Adipose tissue (tissue), 3 donors: ENCODE data around the gene SMC2. TPM values are rescaled to one million over a fixed set of nuclear protein-coding genes. Genes with fewer than 3 reads are reported as not detected.

Experiments
- H3K27ac ChIP-seq: one replicate; pipeline ENCODE4 v1.5.1; 2013; ENCODE audit warnings: low read depth, low read length
- WGBS, 3 donors: extraction: QIAGEN DNeasy Blood & Tissue Kit; methylation state at CpG; one replicate each; pipeline ENCODE4 v1.1.7; 2013; 5-methylcytosine and 5-hydroxymethylcytosine counted together
- polyA plus RNA-seq, 3 donors: library from polyadenylated mRNA; stranded (reverse); fragments of 200-250 nt; gene quantifications; one replicate each; pipeline ENCODE4 v1.2.3, GENCODE V29; 2013
- donor health status: healthy with polysubstance abuse.
- donor health status: Bipolar disorder and iron deficiency.
- donor health status: healthy.

SMC2 gene
- polyA plus RNA-seq, 3 donors: 1.8 to 3.1 (median 2.1) TPM

GRCh38 chr9:104092875-104093600 lies 1.1 kb upstream of the SMC2 start:
- WGBS, 3 donors: 23 to 26% (median 24%) methylated on average over 12 of the region's 12 CpGs
- no peak overlapping the region for H3K27ac ChIP-seq

- H3K27ac ChIP-seq: no peak overlapping the region
- WGBS, 3 donors: 0 to 1% (median 1%) methylated on average over 18 of the region's 18 CpGs
Observed at GRCh38 chr9:104094534-104095015, 466 bp downstream of the SMC2 start.

DNA sequence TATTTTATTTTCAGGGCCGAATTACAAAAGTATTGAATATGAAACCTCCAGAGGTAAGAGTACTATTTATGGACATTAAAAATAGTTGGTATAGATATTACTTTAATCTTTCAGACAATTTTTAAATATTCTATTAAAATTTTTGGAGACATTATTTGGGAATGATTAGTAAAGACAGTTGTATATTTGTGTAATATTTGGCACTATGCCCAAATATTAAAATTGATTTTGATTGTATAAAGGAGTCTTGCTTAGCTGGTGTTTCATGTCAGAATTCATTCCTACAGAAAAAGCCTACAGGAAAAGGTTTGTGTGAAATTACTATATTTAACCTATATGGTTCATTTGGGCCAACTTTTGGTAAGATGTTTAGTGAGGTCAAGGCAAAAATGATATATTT lies 5.5 kb downstream of the SMC2 start:
- 77 to 98% (median 95%) methylated on average over 1 of the region's 1 CpG for WGBS, 3 donors
- no peak overlapping the region for H3K27ac ChIP-seq

- H3K27ac ChIP-seq: no peak overlapping the region
- WGBS, 3 donors: 0 to 35% (median 0%) methylated on average over 1 of the region's 1 CpG
Observed at GRCh38 chr9:104104360-104104759, 10.3 kb downstream of the SMC2 start.

DNA sequence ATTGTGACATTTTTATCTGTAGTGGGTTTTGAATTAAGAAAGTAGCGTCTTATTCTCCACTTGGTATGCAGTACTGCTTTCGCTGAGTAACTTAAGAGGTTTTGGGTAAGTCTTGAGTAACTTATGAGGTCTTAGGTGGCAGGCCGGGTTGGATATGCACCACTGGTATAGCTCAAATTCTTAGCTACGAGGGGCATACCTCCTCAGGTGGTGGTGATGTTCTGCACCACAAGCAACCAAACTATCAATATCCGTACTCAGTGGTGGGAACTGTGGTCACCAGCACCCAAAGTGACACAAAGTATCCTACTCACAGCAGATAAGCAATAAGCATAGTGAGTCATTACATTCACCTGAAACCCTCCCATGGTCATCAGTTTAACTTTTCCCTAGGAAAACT lies 13.7 kb downstream of the SMC2 start:
- no peak overlapping the region for H3K27ac ChIP-seq
- WGBS, 3 donors: 96 to 98% (median 97%) methylated on average over 5 of the region's 5 CpGs

DNA sequence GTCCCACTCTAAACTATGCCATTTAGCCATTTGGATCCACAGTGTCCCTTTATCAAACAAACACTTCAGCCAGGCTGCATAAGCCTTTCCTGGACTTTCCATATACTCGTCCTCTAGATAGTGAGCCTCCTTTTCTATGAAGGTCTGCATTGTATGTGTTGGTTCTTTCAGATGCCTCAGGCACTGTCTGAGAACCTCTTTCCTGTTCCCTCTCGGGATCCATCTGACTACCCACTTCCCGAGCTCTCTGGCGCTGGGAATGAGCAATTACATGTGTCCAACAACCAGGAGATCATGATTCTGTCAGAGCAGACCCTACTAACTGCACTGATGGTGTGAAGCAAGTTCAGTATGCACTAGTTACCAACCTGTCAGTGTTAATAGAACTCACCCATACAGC lies 14.2 kb downstream of the SMC2 start:
- 94 to 98% (median 96%) methylated on average over 4 of the region's 4 CpGs for WGBS, 3 donors
- no peak overlapping the region for H3K27ac ChIP-seq

DNA sequence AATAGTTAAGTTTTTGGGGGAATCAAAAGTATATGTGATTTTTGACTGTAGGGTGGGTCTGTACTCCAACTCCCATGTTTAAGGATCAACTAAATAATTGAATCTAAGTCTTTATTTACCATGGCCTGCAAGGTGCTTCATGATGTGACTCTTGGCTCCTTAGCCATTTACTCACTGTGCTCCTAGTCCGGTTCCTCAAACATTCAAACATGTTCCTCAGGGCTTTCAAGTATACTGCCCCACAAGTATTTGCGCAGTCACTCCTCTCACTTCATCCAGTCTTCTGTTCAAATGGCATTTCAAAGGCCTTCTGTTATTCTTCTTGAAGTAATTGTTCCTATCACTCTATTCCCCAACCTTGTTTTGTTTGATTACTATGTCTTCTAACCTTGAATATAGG lies 16.4 kb downstream of the SMC2 start:
- WGBS, 3 donors: 95 to 98% (median 96%) methylated on average over 2 of the region's 2 CpGs
- no peak overlapping the region for H3K27ac ChIP-seq

GRCh38 chr9:104118916-104119315 lies 24.8 kb downstream of the SMC2 start:
- H3K27ac ChIP-seq: no peak overlapping the region
- 81 to 87% (median 81%) methylated on average over 6 of the region's 6 CpGs for WGBS, 3 donors

- WGBS, 3 donors: 94 to 96% (median 95%) methylated on average over 5 of the region's 5 CpGs
- H3K27ac ChIP-seq: no peak overlapping the region
Observed at GRCh38 chr9:104121022-104121421, 26.9 kb downstream of the SMC2 start.

- H3K27ac ChIP-seq: no peak overlapping the region
- 76 to 96% (median 94%) methylated on average over 3 of the region's 3 CpGs for WGBS, 3 donors
Observed at GRCh38 chr9:104138243-104138868, 44.2 kb downstream of the SMC2 start.

GRCh38 chr9:104142799-104143549 lies 48.9 kb downstream of the SMC2 start:
- 98 to 100% (median 100%) methylated on average over 3 of the region's 3 CpGs for WGBS, 3 donors
- H3K27ac ChIP-seq: no peak overlapping the region

DNA sequence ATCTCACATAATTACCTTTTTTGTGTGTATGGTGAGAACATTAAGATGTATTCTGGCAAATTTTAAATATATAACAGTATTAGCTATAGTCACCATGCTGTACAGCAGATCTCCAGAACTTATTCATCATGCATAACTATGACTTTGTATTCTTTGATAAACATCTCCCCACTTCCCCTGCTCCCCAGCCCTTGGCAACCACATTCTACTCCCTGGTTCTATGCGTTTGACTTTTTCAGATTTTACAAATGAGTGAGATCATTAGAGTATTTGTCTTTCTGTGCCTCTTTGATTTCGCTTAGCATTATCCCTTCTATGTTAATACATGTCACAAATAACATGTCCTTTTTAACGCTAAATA lies 49.4 kb downstream of the SMC2 start:
- WGBS, 3 donors: 85 to 94% (median 92%) methylated on average over 3 of the region's 3 CpGs
- no peak overlapping the region for H3K27ac ChIP-seq

DNA sequence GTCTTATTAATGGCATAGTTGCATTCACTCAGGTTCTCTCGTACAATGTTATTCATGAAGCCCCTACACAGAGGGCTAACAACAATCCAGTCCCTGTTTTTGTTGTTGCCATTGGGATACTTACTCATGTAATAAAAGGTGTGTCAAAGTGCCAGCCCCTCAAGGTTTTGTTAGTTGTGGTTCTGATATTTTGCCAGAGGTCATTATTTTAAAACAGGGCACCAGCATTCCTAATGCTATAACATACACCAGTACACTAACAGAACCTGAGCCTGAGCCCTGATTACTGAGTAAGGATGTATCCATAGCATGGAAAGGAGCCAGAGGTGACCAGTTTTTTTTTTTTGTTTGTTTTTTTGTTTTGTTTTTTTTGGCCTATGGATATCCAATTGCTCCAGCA lies 50.2 kb downstream of the SMC2 start:
- no peak overlapping the region for H3K27ac ChIP-seq
- 97 to 100% (median 98%) methylated on average over 1 of the region's 1 CpG for WGBS, 3 donors

DNA sequence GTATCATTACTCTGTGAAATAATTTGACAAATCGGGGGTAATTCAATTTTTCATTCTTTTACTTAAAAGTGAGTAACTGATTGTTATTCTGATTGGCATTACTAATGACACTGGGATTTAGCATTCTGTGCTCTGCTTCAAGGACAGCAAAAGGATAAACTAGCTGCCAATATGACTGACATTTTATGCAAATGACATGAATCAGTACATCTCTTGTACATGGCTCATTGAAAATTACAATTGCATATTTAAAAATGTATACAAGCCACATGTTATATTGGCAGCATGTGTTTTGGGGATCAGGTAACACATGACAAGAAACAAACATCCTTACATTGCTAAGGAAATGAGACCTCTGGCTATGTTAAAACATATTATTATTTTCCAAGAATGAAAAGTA lies 79.0 kb downstream of the SMC2 start:
- H3K27ac ChIP-seq: no peak overlapping the region
- 80 to 92% (median 82%) methylated on average over 1 of the region's 1 CpG for WGBS, 3 donors

- H3K27ac ChIP-seq: no peak overlapping the region
- 49 to 70% (median 64%) methylated on average over 3 of the region's 3 CpGs for WGBS, 3 donors
Observed at GRCh38 chr9:104177003-104177611, 83.0 kb downstream of the SMC2 start.

DNA sequence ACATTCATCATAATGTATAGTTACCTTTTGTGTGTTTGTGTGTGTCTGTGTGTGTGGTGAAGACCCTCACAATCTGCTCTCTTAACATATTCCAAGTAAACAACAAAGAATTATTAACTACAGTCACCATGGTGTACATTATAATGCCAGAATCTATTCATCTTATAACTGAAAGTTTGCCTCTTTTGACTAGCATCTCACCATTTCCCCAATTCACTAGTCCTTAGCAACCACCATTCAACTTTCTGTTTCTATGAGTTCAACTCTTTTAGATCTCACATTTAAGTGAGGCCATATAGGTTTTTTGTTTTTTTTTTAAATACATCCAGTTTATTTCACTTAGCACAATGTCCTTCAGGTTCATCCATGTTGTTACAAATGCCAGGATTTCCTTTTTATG lies 83.6 kb downstream of the SMC2 start:
- no peak overlapping the region for H3K27ac ChIP-seq
